ENCODE results near the gene GPA33. TPM values are rescaled to one million over a fixed set of nuclear protein-coding genes. Genes with fewer than 3 reads are reported as not detected.

GPA33 gene, protein sequence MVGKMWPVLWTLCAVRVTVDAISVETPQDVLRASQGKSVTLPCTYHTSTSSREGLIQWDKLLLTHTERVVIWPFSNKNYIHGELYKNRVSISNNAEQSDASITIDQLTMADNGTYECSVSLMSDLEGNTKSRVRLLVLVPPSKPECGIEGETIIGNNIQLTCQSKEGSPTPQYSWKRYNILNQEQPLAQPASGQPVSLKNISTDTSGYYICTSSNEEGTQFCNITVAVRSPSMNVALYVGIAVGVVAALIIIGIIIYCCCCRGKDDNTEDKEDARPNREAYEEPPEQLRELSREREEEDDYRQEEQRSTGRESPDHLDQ
- total RNA-seq (under 1 TPM in 3 of 4 donors, not detected in 1; 0.11 to 0.31 (median 0.14) TPM), polyA plus RNA-seq (0.36 TPM)
- long read RNA-seq, donor 1, partial matches to known transcripts, result 0 of 3 reads
- long read RNA-seq, donor 1, other reads (novel, unspliced or antisense), result 3 of 3 reads
- long read RNA-seq, donor 2, result 0 reads
- long read RNA-seq, donor 3, partial matches to known transcripts, result 0 of 2 reads
- long read RNA-seq, donor 3, other reads (novel, unspliced or antisense), result 2 of 2 reads
- long read RNA-seq, donor 4, partial matches to known transcripts, result 0 of 2 reads
- long read RNA-seq, donor 4, other reads (novel, unspliced or antisense), result 2 of 2 reads

DNA sequence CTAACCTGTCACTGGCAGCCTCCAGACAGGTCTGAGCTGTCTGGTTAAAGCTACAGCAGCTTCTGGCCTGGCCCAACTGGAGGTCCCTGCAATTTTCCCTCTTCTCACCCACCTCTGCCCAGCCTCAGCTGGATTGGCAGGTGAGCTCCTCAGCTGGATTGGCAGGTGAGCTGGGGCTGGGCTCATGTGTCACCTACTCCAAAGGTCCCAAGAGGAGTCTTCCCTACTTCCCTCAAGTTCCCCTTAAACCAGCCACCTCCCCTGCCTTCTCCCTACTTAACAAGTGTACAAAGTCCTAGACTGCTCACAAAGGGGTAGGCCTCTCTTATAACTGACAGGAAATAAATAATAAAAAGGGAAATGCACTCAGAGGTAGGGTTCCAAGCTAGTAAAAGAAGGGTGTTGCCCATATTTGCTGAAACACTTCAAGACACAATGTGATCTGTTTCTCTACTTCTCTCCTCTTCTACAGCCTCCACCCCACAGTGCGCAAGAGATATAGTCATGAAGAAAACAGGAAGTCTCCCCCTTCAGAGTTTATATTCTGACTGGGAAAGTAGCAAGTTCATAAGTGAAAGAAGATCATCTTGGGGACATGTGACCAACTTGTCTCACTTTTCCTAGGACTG lies at the start of gene GPA33:
Gene GPA33 (minus strand): TSS at position 64 of the 629 bp plus-strand sequence. CDS start 90 bp downstream, outside the sequence.
- no peak within 1 kb of the TSS for H3K4me3 ChIP-seq (ENCODE audit: low read length)
- no peaks in the 10 kb centered on the region for H3K4me1 ChIP-seq (ENCODE audit: control insufficient read depth, insufficient read depth, low read length)
- ATAC-seq (peak in 1 of 2 donors; percentile 7), DNase-seq (peak in 1 of 3 donors; percentile 23)
- WGBS, result 77% methylated on average over 1 of the region's 1 CpG
- no peak within 1 kb of the TSS for H3K27ac ChIP-seq (ENCODE audit: low read length)
- H3K9me3 ChIP-seq (ENCODE audit: control insufficient read depth, low read length), result no peaks in the 10 kb centered on the region
- intact Hi-C loops (cut with DNase I), result no loop called here
- H3K27me3 ChIP-seq (ENCODE audit: control insufficient read depth, insufficient read depth), result no peaks in the 10 kb centered on the region

DNA sequence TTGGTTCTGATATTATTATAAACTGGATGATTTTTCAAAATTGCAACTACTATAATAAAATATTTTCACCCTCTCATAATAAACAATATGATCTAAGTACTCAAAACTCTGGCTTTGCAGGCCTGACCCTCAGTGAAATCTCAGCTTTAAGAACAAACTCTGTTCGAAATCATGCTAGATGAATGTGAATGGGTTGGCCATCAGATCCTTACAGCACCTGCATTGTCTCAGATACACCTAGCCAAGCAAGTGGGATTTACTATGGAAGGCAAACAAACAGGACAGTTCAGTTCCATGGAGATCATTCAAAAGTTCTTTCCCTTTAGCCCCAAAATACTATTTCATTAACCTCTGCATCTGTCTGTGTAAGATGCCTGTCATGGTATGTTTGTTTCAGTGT lies 48.5 kb upstream of the GPA33 start:
- WGBS, result 92% methylated on average over 1 of the region's 1 CpG

DNA sequence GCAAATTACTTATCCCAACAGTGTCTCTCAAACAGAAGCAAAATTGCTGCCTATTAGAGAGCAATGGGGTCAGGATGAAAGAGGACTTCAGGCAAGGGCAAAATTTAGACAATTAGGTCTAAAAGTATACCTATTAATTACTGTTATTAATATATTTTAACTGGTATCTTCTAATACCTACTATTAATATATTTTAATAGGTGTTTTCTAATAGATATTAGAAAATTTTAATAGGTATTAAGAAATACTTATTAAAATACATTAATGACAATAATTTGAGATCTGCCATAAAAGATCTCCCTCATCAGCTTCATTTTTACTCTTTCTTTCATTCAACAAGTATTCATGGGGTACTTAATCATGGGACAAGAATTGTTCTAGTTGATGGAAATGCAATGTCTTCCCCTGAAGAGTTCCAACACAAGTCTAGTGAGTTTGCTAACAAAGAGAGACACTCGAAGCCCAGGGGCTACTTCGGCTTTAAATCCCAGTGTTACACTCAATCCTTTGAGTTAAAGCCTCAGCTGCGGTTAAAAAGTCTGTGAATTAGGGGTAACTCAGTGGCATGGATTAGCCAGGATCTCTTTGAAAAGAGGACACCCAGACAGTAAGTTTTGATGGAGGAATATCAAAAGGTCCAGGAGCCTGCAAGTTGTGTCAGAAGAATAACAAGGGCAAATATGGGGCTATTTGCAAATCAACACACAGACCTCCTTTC lies 47.8 kb upstream of the GPA33 start:
- intact Hi-C loops (cut with DNase I), result no loop called here
- H3K4me3 ChIP-seq (ENCODE audit: low read length), result no peak overlapping the region
- WGBS, result 78% methylated on average over 3 of the region's 3 CpGs
- H3K27me3 ChIP-seq (ENCODE audit: control insufficient read depth, insufficient read depth), result no peaks in the 10 kb centered on the region
- DNase-seq (no peak), ATAC-seq (no peak)
- no peaks in the 10 kb centered on the region for H3K9me3 ChIP-seq (ENCODE audit: control insufficient read depth, low read length)
- no peak overlapping the region for H3K27ac ChIP-seq (ENCODE audit: low read length)
- H3K4me1 ChIP-seq (ENCODE audit: control insufficient read depth, insufficient read depth, low read length), result no peaks in the 10 kb centered on the region

More for the DNA sequence above, 48.5 kb upstream of the GPA33 start:
- Histone ChIP-seq H3K27ac (ENCODE audit: low read length) (no peak overlapping the region), H3K4me3 (ENCODE audit: low read length) (no peak overlapping the region), H3K4me1 (ENCODE audit: control insufficient read depth, insufficient read depth, low read length) (no peaks in the 10 kb centered on the region), H3K9me3 (ENCODE audit: control insufficient read depth, low read length) (no peaks in the 10 kb centered on the region), H3K27me3 (ENCODE audit: control insufficient read depth, insufficient read depth) (no peaks in the 10 kb centered on the region)
- no peak for ATAC-seq
- intact Hi-C loops (cut with DNase I), result no loop called here
- no peak for DNase-seq

DNA sequence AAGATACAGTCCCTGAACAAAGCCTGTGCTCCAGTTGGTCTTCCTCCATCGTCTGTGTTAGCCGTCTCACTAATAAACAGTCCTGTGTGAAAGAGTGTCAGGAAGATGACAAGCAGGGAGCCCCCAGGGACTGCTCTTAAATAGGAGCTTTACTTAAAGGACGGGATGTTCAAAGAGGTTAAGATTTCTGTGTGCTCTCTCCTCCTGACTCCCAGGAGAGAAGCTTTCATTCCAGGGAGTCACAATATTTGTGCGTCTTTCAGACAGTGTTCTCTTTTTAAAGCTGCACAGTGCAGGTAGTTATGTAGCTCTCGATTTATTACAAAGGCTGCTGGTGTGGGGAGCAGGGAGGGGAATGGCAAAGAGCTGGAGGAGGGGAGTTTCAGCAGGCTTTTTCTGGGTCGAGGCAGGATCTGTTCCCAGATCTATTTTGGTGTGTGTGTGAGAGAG lies 47.2 kb upstream of the GPA33 start:
- DNase-seq (no peak), ATAC-seq (no peak)
- Histone ChIP-seq H3K27me3 (ENCODE audit: control insufficient read depth, insufficient read depth) (no peaks in the 10 kb centered on the region), H3K4me3 (ENCODE audit: low read length) (no peak overlapping the region), H3K9me3 (ENCODE audit: control insufficient read depth, low read length) (no peaks in the 10 kb centered on the region), H3K4me1 (ENCODE audit: control insufficient read depth, insufficient read depth, low read length) (no peaks in the 10 kb centered on the region), H3K27ac (ENCODE audit: low read length) (no peak overlapping the region)
- intact Hi-C loops (cut with DNase I), result no loop called here
- WGBS, result 25% methylated on average over 6 of the region's 6 CpGs

DNA sequence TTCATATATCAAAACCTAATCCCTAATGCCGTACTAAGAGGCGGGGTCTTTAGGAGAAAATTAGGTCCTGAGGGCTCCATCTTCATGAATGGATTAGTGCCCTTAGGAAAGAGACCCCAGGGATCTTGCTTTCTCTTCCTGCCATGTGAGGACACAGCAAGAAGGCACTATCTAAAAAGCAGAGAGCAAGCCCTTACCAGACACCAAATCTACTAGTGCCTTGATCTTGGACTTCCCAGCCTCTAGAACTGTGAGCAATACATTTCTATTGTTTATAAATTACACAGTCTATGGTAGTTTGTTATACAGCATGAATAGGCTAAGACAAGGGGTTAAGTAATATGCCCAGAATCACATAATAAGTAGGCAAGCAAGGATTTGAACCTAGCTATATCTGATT lies 46.6 kb upstream of the GPA33 start:
- H3K27me3 ChIP-seq (ENCODE audit: control insufficient read depth, insufficient read depth), result no peaks in the 10 kb centered on the region
- WGBS, result 43% methylated on average over 2 of the region's 2 CpGs
- no peaks in the 10 kb centered on the region for H3K9me3 ChIP-seq (ENCODE audit: control insufficient read depth, low read length)
- DNase-seq (no peak), ATAC-seq (no peak)
- no peak overlapping the region for H3K27ac ChIP-seq (ENCODE audit: low read length)
- H3K4me3 ChIP-seq (ENCODE audit: low read length), result no peak overlapping the region
- intact Hi-C loops (cut with DNase I), result no loop called here
- no peaks in the 10 kb centered on the region for H3K4me1 ChIP-seq (ENCODE audit: control insufficient read depth, insufficient read depth, low read length)

DNA sequence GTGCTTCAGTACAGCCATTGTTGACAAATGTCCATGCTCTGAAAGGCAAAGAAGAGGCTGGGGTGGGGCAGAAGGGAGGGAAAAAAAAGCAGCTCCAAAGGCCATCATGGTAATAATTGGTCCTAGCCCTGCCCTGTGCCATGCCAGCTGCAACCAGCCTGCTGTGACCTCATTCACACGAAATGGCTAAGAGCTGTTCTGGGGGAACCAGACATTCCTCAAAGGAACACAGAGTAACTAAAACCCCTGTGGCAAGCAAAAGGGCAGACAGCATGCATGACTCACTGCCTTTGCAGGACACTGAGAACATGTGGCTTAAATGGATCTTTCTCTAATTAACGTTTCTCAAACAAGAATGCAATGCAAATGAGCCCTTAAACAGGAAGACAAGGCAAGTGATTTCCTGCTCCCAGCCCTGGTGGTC lies 46.0 kb upstream of the GPA33 start:
- Histone ChIP-seq H3K4me3 (ENCODE audit: low read length) (no peak overlapping the region), H3K27me3 (ENCODE audit: control insufficient read depth, insufficient read depth) (no peaks in the 10 kb centered on the region), H3K27ac (ENCODE audit: low read length) (peak overlapping the region; percentile 45), H3K9me3 (ENCODE audit: control insufficient read depth, low read length) (no peaks in the 10 kb centered on the region), H3K4me1 (ENCODE audit: control insufficient read depth, insufficient read depth, low read length) (no peaks in the 10 kb centered on the region)
- intact Hi-C loops (cut with DNase I), result no loop called here
- ATAC-seq, result peak; percentile 66 to 79
- 28% methylated on average over 2 of the region's 2 CpGs for WGBS
- DNase-seq, result no peak

DNA sequence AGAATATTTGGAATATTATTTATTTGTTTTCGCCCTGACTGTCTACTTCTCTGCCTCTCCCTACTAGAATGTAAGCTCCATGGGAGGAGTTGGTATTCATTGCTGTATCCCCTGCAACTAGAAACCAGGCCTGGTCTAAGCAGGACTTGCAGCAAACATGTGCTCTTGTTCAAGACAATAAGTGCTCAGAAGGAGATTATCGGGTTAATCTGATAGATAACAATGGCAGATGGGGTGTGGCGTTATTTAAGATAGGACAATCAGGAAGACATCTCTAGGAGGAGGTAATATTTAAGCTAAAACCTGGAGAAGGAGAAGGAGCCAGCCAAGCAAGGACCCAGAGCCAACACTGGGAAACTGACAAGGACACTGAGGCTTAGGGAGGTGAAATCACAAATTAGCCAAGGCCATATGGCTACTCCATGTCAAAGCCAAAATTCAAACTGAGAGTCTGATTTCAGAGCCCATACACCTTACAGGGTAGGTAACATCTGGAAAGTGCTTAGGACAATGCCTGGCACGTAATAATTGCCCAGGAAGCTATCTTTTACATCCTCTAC lies 45.2 kb upstream of the GPA33 start:
- 46% methylated on average over 4 of the region's 4 CpGs for WGBS
- no peak overlapping the region for H3K27ac ChIP-seq (ENCODE audit: low read length)
- no peak for ATAC-seq
- intact Hi-C loops (cut with DNase I), result no loop called here
- DNase-seq, result no peak
- no peaks in the 10 kb centered on the region for H3K4me1 ChIP-seq (ENCODE audit: control insufficient read depth, insufficient read depth, low read length)
- H3K4me3 ChIP-seq (ENCODE audit: low read length), result no peak overlapping the region
- H3K27me3 ChIP-seq (ENCODE audit: control insufficient read depth, insufficient read depth), result no peaks in the 10 kb centered on the region
- H3K9me3 ChIP-seq (ENCODE audit: control insufficient read depth, low read length), result no peaks in the 10 kb centered on the region

DNA sequence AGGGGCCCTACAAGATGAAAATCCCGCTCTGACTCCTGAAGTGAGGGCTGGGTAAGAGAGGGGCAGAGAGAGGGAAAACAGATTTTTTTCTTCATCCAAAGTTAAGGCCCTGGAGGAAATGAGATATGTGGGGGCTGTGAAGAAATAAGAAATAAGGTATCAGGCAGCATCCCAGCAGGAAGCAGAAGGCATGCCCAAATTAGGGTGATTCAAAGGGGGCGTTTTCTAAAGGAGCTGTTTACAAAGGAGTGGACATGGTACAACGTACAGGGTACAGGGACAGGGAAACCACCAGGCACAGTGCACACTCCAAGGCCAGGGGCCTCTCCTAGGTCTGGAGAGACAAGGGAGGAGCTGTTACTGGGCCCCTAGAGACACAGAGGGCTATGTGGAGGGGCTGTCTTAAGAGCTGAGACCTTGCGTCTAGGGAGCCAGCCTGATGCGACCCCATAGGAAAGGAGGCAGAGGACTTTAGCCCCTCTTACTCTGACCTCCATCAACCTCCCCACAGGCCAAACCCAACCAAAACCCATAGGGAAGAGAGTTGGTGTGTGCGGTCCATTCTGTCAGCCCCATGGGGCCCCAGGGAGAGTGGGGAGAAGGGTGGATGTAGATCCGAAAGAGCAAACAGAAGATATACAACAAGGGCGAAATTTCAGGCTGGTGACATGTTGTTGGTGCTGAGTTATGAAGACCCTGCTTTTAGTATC lies 42.3 kb upstream of the GPA33 start:
- Histone ChIP-seq H3K27ac (ENCODE audit: low read length) (no peak overlapping the region), H3K4me3 (ENCODE audit: low read length) (no peak overlapping the region), H3K4me1 (ENCODE audit: control insufficient read depth, insufficient read depth, low read length) (no peaks in the 10 kb centered on the region), H3K27me3 (ENCODE audit: control insufficient read depth, insufficient read depth) (no peaks in the 10 kb centered on the region), H3K9me3 (ENCODE audit: control insufficient read depth, low read length) (no peaks in the 10 kb centered on the region)
- intact Hi-C loops (cut with DNase I), result no loop called here
- no peak for DNase-seq
- ATAC-seq, result peak; percentile 20 to 25
- 76% methylated on average over 8 of the region's 8 CpGs for WGBS

DNA sequence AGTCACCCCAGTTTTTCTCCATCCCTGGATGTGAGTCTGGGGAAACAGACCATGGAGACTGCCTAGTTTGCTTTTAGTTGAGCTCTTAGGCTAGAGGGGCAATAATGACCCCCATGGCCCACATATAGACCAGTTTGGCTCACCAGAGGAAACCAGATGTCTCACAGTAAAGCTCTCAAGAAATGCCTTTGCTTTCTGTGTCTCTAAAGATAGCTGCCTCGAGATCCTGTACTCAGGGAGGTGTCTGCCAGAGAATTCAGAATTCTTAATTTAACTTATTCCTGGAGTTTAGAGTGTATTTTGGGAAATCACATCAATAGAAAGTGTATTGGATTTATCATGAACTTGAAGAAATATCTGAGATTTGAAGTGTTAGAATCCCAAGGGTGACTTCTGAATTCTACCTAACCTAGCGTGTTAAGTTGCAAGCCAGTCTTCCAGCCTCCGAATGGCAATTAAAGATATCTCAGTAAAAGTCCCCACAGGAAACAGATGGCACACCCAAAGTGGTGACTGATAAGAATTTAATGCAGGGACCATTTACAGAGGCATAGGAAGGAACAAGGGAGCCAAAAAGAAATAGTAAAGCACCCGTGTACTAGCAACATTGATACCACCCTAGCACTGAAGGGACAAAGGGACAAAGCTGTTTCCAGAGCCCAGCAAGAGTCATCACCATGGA lies 40.8 kb upstream of the GPA33 start:
- Histone ChIP-seq H3K4me1 (ENCODE audit: control insufficient read depth, insufficient read depth, low read length) (no peaks in the 10 kb centered on the region), H3K4me3 (ENCODE audit: low read length) (no peak overlapping the region), H3K27ac (ENCODE audit: low read length) (no peak overlapping the region), H3K9me3 (ENCODE audit: control insufficient read depth, low read length) (no peaks in the 10 kb centered on the region), H3K27me3 (ENCODE audit: control insufficient read depth, insufficient read depth) (no peaks in the 10 kb centered on the region)
- DNase-seq (no peak), ATAC-seq (no peak)
- WGBS, result 33% methylated on average over 4 of the region's 4 CpGs
- intact Hi-C loops (cut with DNase I), result no loop called here

Data from right cardiac atrium (tissue), 5 donors.